Transverse colon (tissue), 4 donors: Measurements from ENCODE around the gene HNRNPH3. TPM values are rescaled to one million over a fixed set of nuclear protein-coding genes. Genes with fewer than 3 reads are reported as not detected.
A peak's percentile ranks its signal among the peaks of the same experiment; 100 is the strongest.

ENCODE experiments used
- DNase-seq: peaks from one replicate; pipeline ENCODE4 v3.0.0-alpha.2; 2019
- H3K27ac ChIP-seq, 4 donors: fragments of 200-600 bp; sonication (generic); 2 replicates each; pipeline ENCODE4 v1.5.1; 2016 to 2018; ENCODE audit warnings: inconsistent platforms in 4 of 4
- H3K27me3 ChIP-seq: fragments of 200-600 bp; sonication (generic); 2 replicates; pipeline ENCODE4 v1.5.1; 2017; ENCODE audit warnings: inconsistent platforms
- H3K36me3 ChIP-seq, 4 donors: fragments of 200-600 bp; sonication (generic); 2 replicates each; pipeline ENCODE4 v1.5.1; 2017 to 2019; ENCODE audit warnings: inconsistent platforms in 4 of 4
- H3K4me1 ChIP-seq, 4 donors: fragments of 200-600 bp; sonication (generic); 2 replicates each; pipeline ENCODE4 v1.5.1; 2017 to 2020; ENCODE audit warnings: inconsistent platforms in 4 of 4
- H3K4me3 ChIP-seq, 4 donors: fragments of 200-600 bp; sonication (generic); 1 replicate in 1 of 4; 2 replicates in 3 of 4; pipeline versions ENCODE4 v1.5.1 to v1.6.1; 2017 to 2019; ENCODE audit warnings: inconsistent platforms in 4 of 4
- H3K9me3 ChIP-seq, 2 donors: fragments of 200-600 bp; sonication (generic); 2 replicates each; pipeline ENCODE4 v1.5.1; 2017 to 2019; ENCODE audit warnings: inconsistent platforms in 2 of 2
- CTCF ChIP-seq, 5 experiments: fragments of 200-600 bp in 3 of 5; fragments of 450-650 bp in 2 of 5; sonication (generic) in 3 of 5; IDR thresholded peaks; 1 replicate in 2 of 5; 2 replicates in 3 of 5; pipeline ENCODE4 v1.5.1; 2016 to 2017; ENCODE audit warnings: antibody characterized with exemption in 5 of 5, inconsistent platforms in 3 of 5, mild to moderate bottlenecking in 2 of 5, moderate library complexity in 1 of 5
- EP300 ChIP-seq: sonication (generic); formaldehyde crosslinking; IDR thresholded peaks from one replicate; pipeline ENCODE4 v1.6.1; 2017; ENCODE audit warnings: antibody characterized with exemption, low read depth
- POLR2A ChIP-seq: fragments of 450-650 bp; IDR thresholded peaks from one replicate; pipeline ENCODE4 v1.6.1; 2016; ENCODE audit warnings: antibody characterized with exemption, mild to moderate bottlenecking, moderate library complexity
- POLR2AphosphoS5 ChIP-seq, 3 donors: sonication (generic); formaldehyde crosslinking; IDR thresholded peaks; one replicate each; pipeline ENCODE4 v1.6.1; 2016; ENCODE audit warnings: antibody characterized with exemption in 3 of 3
- WGBS, 2 donors: methylation state at CpG; one replicate each; pipeline ENCODE4 v1.1.5; 2018; ENCODE audit warnings: low coverage in 1 of 2; 5-methylcytosine and 5-hydroxymethylcytosine counted together
- in situ Hi-C, 4 donors: fragments of 200-750 bp; cut with MboI; loops; one replicate each; pipeline versions ENCODE4 v1.15.0 to v1.15.1; 2017; ENCODE audit warnings: low sequenced_read_pairs in 3 of 4, low pct_ligation_motif_present in 1 of 4, low pct_unique_long_range_greater_than_20kb in 1 of 4
- intact Hi-C: fragments of 100-400 bp; cut with DNase I; formaldehyde crosslinking; loops from one replicate; pipeline ENCODE4 v1.15.1; 2023; ENCODE audit warnings: low total_unique reads
- total RNA-seq, 4 donors: library from RNA; depleted of rRNA; stranded (reverse); fragments of >200 nt; gene quantifications; one replicate each; pipeline ENCODE4 v1.1.0, GENCODE V29; 2016

Gene HNRNPH3
- total RNA-seq, 4 donors from 2014 or later: 8.2 to 89.4 (median 57.1) TPM

GRCh38 chr10:68348265-68348741 is 16.4 kb downstream of the HNRNPH3 start:
- H3K27ac ChIP-seq: no peak overlapping the region
- H3K27me3 ChIP-seq: no peaks in the 10 kb centered on the region
- H3K36me3 ChIP-seq: peaks cover 0 to 49% (median 24%) of the 10 kb centered on the region in 4 donors
- DNase-seq: peak; percentile 38
- in situ Hi-C loops: no loop called here
- WGBS, 2 donors: 14 to 39% methylated on average over 1 to 2 of the region's 2 CpGs
- no peaks in the 10 kb centered on the region for H3K4me1 ChIP-seq
- H3K9me3 ChIP-seq: no peaks in the 10 kb centered on the region
- TF ChIP-seq CTCF (IDR thresholded peaks at IDR 0.05) (peak; percentile 51 to 74 (median 68)), POLR2AphosphoS5 (IDR thresholded peaks at IDR 0.05) (no peak)
- H3K4me3 ChIP-seq: no peak overlapping the region
- intact Hi-C loops: loop anchor here (10.0 kb wide), 1 partner anchor 134 kb away; no protein-coding TSS in a partner anchor

DNA sequence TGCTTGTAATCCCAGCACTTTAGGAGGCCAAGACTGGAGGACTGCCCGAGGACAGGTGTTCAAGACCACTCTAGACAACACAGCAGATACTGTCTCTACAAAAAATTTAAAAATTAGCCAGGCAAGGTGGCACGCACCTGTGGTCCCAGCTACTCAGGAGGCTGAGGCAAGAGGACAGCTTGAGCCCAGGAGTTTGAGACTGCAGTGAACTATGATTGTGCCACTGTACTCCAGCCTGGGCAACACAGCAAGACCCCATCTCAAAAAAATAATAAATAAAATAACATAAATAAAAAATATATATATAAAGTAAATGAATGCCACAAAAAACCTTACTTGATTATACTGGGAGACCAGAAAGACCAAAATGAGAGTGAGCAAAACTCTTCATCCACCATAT is 21.7 kb downstream of the HNRNPH3 start:
- Histone ChIP-seq H3K4me1 (no peaks in the 10 kb centered on the region), H3K27ac (no peak overlapping the region), H3K27me3 (no peaks in the 10 kb centered on the region), H3K4me3 (no peak overlapping the region), H3K9me3 (no peaks in the 10 kb centered on the region), H3K36me3 (peaks cover 0 to 47% (median 12%) of the 10 kb centered on the region in 4 donors)
- no peak for DNase-seq
- in situ Hi-C loops (no loop called here), intact Hi-C loops (no loop called here)
- 92 to 95% methylated on average over 2 of the region's 2 CpGs for WGBS, 2 donors
- TF ChIP-seq CTCF (IDR thresholded peaks at IDR 0.05) (no peak), POLR2A (no peak), POLR2AphosphoS5 (IDR thresholded peaks at IDR 0.05) (no peak)

DNA sequence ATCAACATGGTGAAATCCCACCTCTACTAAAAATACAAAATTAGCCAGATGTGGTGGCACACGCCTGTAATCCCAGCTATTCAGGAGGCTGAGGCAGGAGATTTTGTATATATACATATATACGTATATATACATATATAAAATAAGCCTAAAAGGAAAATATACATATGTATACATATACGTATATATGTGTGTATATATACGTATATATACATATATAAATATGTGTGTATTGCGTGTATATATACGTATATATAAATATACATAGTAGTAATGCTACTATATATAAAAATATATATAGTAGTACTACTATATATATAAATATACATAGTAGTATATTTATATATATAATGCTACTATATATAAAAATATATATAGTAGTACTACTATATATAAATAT is 27.3 kb downstream of the HNRNPH3 start:
- intact Hi-C loops: no loop called here
- in situ Hi-C loops: no loop called here
- TF ChIP-seq POLR2AphosphoS5 (IDR thresholded peaks at IDR 0.05) (no peak), POLR2A (no peak), EP300 (no peak), CTCF (IDR thresholded peaks at IDR 0.05) (no peak)
- Histone ChIP-seq H3K27ac (no peak overlapping the region), H3K4me1 (no peaks in the 10 kb centered on the region), H3K27me3 (no peaks in the 10 kb centered on the region), H3K4me3 (no peak overlapping the region), H3K36me3 (peaks cover 0 to 36% (median 8%) of the 10 kb centered on the region in 4 donors), H3K9me3 (no peaks in the 10 kb centered on the region)
- WGBS, 2 donors: 95% methylated on average over 6 of the region's 6 CpGs; no CpG with 5 or more reads in 1 of the 2 donors
- DNase-seq: no peak

DNA sequence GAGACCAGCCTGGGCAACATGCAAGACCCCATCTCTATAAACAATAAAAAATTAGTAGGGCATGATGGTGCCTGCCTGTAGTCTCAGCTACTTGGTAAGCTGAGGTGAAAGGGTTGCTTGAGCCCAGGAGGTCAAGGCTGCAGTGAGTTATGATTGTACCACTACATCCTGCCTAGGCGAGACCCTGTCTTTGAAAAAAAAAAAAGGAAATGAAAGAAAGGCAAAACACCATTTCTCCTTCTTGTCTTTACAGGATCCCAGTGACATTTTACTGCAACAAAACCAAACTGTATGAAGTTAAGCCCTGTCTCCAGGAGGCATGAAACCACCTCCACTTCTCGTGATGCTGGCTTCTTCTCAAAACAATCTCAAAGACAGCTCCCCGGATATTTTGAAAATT is 30.7 kb downstream of the HNRNPH3 start:
- H3K36me3 ChIP-seq: peaks cover 0 to 27% (median 12%) of the 10 kb centered on the region in 4 donors
- intact Hi-C loops (no loop called here), in situ Hi-C loops (no loop called here)
- H3K4me1 ChIP-seq: no peaks in the 10 kb centered on the region
- no peak overlapping the region for H3K4me3 ChIP-seq
- TF ChIP-seq EP300 (no peak), POLR2A (no peak), POLR2AphosphoS5 (IDR thresholded peaks at IDR 0.05) (no peak), CTCF (IDR thresholded peaks at IDR 0.05) (no peak)
- WGBS, 2 donors: 50 to 72% methylated on average over 2 to 3 of the region's 3 CpGs
- H3K9me3 ChIP-seq: no peaks in the 10 kb centered on the region
- H3K27me3 ChIP-seq: no peaks in the 10 kb centered on the region
- H3K27ac ChIP-seq: no peak overlapping the region
- DNase-seq: no peak
